GM12878 (cell line): ENCODE data around the gene CYP2A7.
"Not testable (repeated sequence)": the region's sequence is repeated elsewhere in the genome, so short reads cannot be mapped to it uniquely, and the experiment has no call there.

Experiments
- FOXK2 ChIP-seq: fragments of 450-650 bp; IDR thresholded peaks from 2 replicates; pipeline ENCODE4 v1.6.1; 2017; ENCODE audit warnings: mild to moderate bottlenecking, moderate library complexity
- NBN ChIP-seq: fragments of 450-650 bp; IDR thresholded peaks from 2 replicates; pipeline ENCODE4 v1.6.1; 2016
- TF ChIP-seq, protein P1 (sequence below): IDR thresholded peaks from 2 replicates; pipeline ENCODE4 v1.6.1; 2011; ENCODE audit warnings: borderline replicate concordance, low read depth, mild to moderate bottlenecking, moderate library complexity, low read length; ENCODE audit not compliant: insufficient read depth, poor library complexity, severe bottlenecking

DNA sequence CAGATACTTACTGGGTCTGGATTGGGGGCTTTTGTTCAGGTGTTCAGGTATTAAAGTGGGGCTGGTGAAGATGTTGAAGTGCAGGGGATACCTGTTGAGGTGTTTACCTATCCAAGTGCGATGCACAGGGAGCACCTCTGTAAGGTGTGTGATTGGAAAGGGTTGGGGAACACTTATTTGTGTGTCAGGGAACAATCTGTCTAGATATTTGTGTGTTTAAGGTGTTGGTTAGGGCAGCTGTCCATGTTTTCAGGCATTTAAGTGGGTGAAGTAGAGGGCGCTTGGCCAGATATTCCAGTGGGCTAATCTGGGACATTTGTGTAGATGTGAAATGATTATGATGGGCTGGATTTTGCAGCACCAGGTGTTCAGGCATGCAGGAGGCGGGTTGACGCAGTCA lies 2.7 kb downstream of the CYP2A7 start:
- not testable (repeated sequence) for TF ChIP-seq NBN, FOXK2
- TF ChIP-seq, protein P1, sequence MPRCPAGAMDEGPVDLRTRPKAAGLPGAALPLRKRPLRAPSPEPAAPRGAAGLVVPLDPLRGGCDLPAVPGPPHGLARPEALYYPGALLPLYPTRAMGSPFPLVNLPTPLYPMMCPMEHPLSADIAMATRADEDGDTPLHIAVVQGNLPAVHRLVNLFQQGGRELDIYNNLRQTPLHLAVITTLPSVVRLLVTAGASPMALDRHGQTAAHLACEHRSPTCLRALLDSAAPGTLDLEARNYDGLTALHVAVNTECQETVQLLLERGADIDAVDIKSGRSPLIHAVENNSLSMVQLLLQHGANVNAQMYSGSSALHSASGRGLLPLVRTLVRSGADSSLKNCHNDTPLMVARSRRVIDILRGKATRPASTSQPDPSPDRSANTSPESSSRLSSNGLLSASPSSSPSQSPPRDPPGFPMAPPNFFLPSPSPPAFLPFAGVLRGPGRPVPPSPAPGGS, result not testable (repeated sequence)
